Central memory CD8-positive, alpha-beta T cell (primary cell): Measurements from ENCODE around the gene TRIM29.
"Not testable (repeated sequence)": the region's sequence is repeated elsewhere in the genome, so short reads cannot be mapped to it uniquely, and the experiment has no call there.

Experiments used
- ATAC-seq: fragments of 150-1000 bp; cut with Tn5 transposase; replicated peaks from 2 replicates; pipeline ENCODE4 v1.10.0; 2022; ENCODE audit warnings: mild to moderate bottlenecking, moderate FRiP score, moderate number of reproducible peaks; ENCODE audit not compliant: poor library complexity, severe bottlenecking; ENCODE audit errors: extremely low read depth
- DNase-seq, 2 donors: peaks; one replicate each; pipeline ENCODE4 v3.0.0; 2021; ENCODE audit warnings: low spot score in 2 of 2
- H3K27ac Mint-ChIP-seq: one replicate; pipeline ENCODE4 v1.8.0; 2022; ENCODE audit warnings: low read depth, mild to moderate bottlenecking, moderate library complexity, mixed read lengths
- H3K27me3 Mint-ChIP-seq: one replicate; pipeline ENCODE4 v1.8.0; 2022; ENCODE audit warnings: mixed read lengths
- H3K36me3 Mint-ChIP-seq: one replicate; pipeline ENCODE4 v1.8.0; 2022; ENCODE audit warnings: mild to moderate bottlenecking, moderate library complexity, mixed read lengths; ENCODE audit not compliant: insufficient read depth
- H3K4me1 Mint-ChIP-seq: one replicate; pipeline ENCODE4 v1.8.0; 2022; ENCODE audit warnings: mixed read lengths
- H3K4me3 Mint-ChIP-seq: one replicate; pipeline ENCODE4 v1.8.0; 2022; ENCODE audit warnings: mild to moderate bottlenecking, moderate library complexity, mixed read lengths
- H3K9me3 Mint-ChIP-seq: one replicate; pipeline ENCODE4 v1.8.0; 2022; ENCODE audit warnings: mixed read lengths

The TRIM29 gene

GRCh38 chr11:120168108-120168959 lies 30.4 kb upstream of the TRIM29 start:
- Mint-ChIP-seq H3K4me1 (no peaks in the 10 kb centered on the region), H3K9me3 (peaks cover 11% of the 10 kb centered on the region), H3K27me3 (peaks cover 82% of the 10 kb centered on the region), H3K4me3 (peak overlapping the region; percentile 64), H3K27ac (no peak overlapping the region), H3K36me3 (no peaks in the 10 kb centered on the region)
- no peak for DNase-seq
- ATAC-seq = no peak

GRCh38 chr11:120167659-120168058 lies 29.7 kb upstream of the TRIM29 start:
- Mint-ChIP-seq H3K9me3 (peaks cover 11% of the 10 kb centered on the region), H3K4me3 (peak overlapping the region; percentile 18), H3K4me1 (no peaks in the 10 kb centered on the region), H3K27me3 (peaks cover 75% of the 10 kb centered on the region), H3K27ac (no peak overlapping the region), H3K36me3 (no peaks in the 10 kb centered on the region)
- DNase-seq (no peak), ATAC-seq (no peak)

- Mint-ChIP-seq H3K4me1 (no peaks in the 10 kb centered on the region), H3K4me3 (no peak overlapping the region), H3K27me3 (peaks cover 55% of the 10 kb centered on the region), H3K36me3 (peaks cover 2% of the 10 kb centered on the region), H3K9me3 (peaks cover 7% of the 10 kb centered on the region), H3K27ac (no peak overlapping the region)
- ATAC-seq = no peak
- no peak for DNase-seq
Observed at GRCh38 chr11:120160436-120160835, 22.5 kb upstream of the TRIM29 start.

- H3K27ac Mint-ChIP-seq = no peak overlapping the region
- ATAC-seq = no peak
- peaks cover 2% of the 10 kb centered on the region for H3K36me3 Mint-ChIP-seq
- H3K9me3 Mint-ChIP-seq = peaks cover 6% of the 10 kb centered on the region
- no peak for DNase-seq
- H3K4me1 Mint-ChIP-seq = no peaks in the 10 kb centered on the region
- H3K27me3 Mint-ChIP-seq = peaks cover 62% of the 10 kb centered on the region
- no peak overlapping the region for H3K4me3 Mint-ChIP-seq
Observed at GRCh38 chr11:120153221-120153620, 15.3 kb upstream of the TRIM29 start.

- Mint-ChIP-seq H3K4me3 (no peak overlapping the region), H3K4me1 (no peaks in the 10 kb centered on the region), H3K9me3 (peaks cover 6% of the 10 kb centered on the region), H3K36me3 (peaks cover 2% of the 10 kb centered on the region), H3K27me3 (peaks cover 50% of the 10 kb centered on the region), H3K27ac (no peak overlapping the region)
- ATAC-seq = no peak
- DNase-seq = no peak
Observed at GRCh38 chr11:120151536-120151935, 13.6 kb upstream of the TRIM29 start.

GRCh38 chr11:120149246-120149645 lies 11.3 kb upstream of the TRIM29 start:
- no peak for ATAC-seq
- Mint-ChIP-seq H3K27ac (no peak overlapping the region), H3K4me3 (no peak overlapping the region), H3K36me3 (no peaks in the 10 kb centered on the region), H3K9me3 (peaks cover 6% of the 10 kb centered on the region), H3K4me1 (no peaks in the 10 kb centered on the region), H3K27me3 (peaks cover 58% of the 10 kb centered on the region)
- no peak for DNase-seq

- H3K36me3 Mint-ChIP-seq = no peaks in the 10 kb centered on the region
- ATAC-seq = no peak
- no peaks in the 10 kb centered on the region for H3K4me1 Mint-ChIP-seq
- no peak for DNase-seq
- no peak overlapping the region for H3K27ac Mint-ChIP-seq
- H3K27me3 Mint-ChIP-seq = peaks cover 62% of the 10 kb centered on the region
- peaks cover 6% of the 10 kb centered on the region for H3K9me3 Mint-ChIP-seq
- no peak overlapping the region for H3K4me3 Mint-ChIP-seq
Observed at GRCh38 chr11:120147950-120148270, 10.0 kb upstream of the TRIM29 start.

GRCh38 chr11:120147094-120147949 lies 9.4 kb upstream of the TRIM29 start:
- ATAC-seq = no peak
- Mint-ChIP-seq H3K27me3 (peaks cover 62% of the 10 kb centered on the region), H3K4me1 (no peaks in the 10 kb centered on the region), H3K9me3 (peaks cover 6% of the 10 kb centered on the region), H3K27ac (no peak overlapping the region), H3K4me3 (no peak overlapping the region), H3K36me3 (no peaks in the 10 kb centered on the region)
- DNase-seq = no peak

- Mint-ChIP-seq H3K4me3 (no peak overlapping the region), H3K27ac (no peak overlapping the region), H3K36me3 (no peaks in the 10 kb centered on the region), H3K9me3 (peaks cover 6% of the 10 kb centered on the region), H3K27me3 (peaks cover 64% of the 10 kb centered on the region), H3K4me1 (no peaks in the 10 kb centered on the region)
- ATAC-seq (no peak), DNase-seq (no peak)
Observed at GRCh38 chr11:120146413-120147093, 8.6 kb upstream of the TRIM29 start.

- no peaks in the 10 kb centered on the region for H3K9me3 Mint-ChIP-seq
- no peak overlapping the region for H3K27ac Mint-ChIP-seq
- H3K36me3 Mint-ChIP-seq = no peaks in the 10 kb centered on the region
- no peak overlapping the region for H3K4me3 Mint-ChIP-seq
- DNase-seq (no peak), ATAC-seq (no peak)
- no peaks in the 10 kb centered on the region for H3K4me1 Mint-ChIP-seq
- peaks cover 51% of the 10 kb centered on the region for H3K27me3 Mint-ChIP-seq
Observed at GRCh38 chr11:120144501-120144900, 6.6 kb upstream of the TRIM29 start.

GRCh38 chr11:120143472-120143871 lies 5.6 kb upstream of the TRIM29 start:
- not testable (repeated sequence) for H3K4me1 Mint-ChIP-seq, H3K36me3 Mint-ChIP-seq, ATAC-seq, H3K4me3 Mint-ChIP-seq, DNase-seq, H3K9me3 Mint-ChIP-seq, H3K27ac Mint-ChIP-seq
- peaks cover 54% of the 10 kb centered on the region for H3K27me3 Mint-ChIP-seq

- DNase-seq = no peak
- no peaks in the 10 kb centered on the region for H3K36me3 Mint-ChIP-seq
- no peaks in the 10 kb centered on the region for H3K9me3 Mint-ChIP-seq
- no peak for ATAC-seq
- H3K27me3 Mint-ChIP-seq = peaks cover 54% of the 10 kb centered on the region
- no peak overlapping the region for H3K27ac Mint-ChIP-seq
- H3K4me3 Mint-ChIP-seq = no peak overlapping the region
- no peaks in the 10 kb centered on the region for H3K4me1 Mint-ChIP-seq
Observed at GRCh38 chr11:120142441-120143100, 4.7 kb upstream of the TRIM29 start.
